ENCODE measurements around the gene LIPG. TPM values are rescaled to one million over a fixed set of nuclear protein-coding genes. Genes with fewer than 3 reads are reported as not detected.

Gene LIPG
- total RNA-seq, 1 experiment from 2014 or later: 86.7 TPM

GRCh38 chr18:49638209-49638785 is 76.4 kb downstream of the LIPG start:
- POLR2A ChIA-PET: no interaction called here
- Histone ChIP-seq H3K27me3 (replicated peaks; ENCODE audit: control insufficient read depth, insufficient read depth, low read length) (no peaks in the 10 kb centered on the region), H3K36me3 (ENCODE audit: control insufficient read depth, insufficient read depth, low read length) (no peaks in the 10 kb centered on the region), H3K4me1 (peaks cover 14% of the 10 kb centered on the region), H3K4me3 (ENCODE audit: low read depth, low read length) (no peak overlapping the region), H3K9me3 (no peaks in the 10 kb centered on the region)
- no peak for DNase-seq
- no peak overlapping the region for H3K27ac Mint-ChIP-seq (ENCODE audit: unreplicated experiment)
- H3K9me3 Mint-ChIP-seq (ENCODE audit: unreplicated experiment): no peaks in the 10 kb centered on the region
- H3K4me1 Mint-ChIP-seq (ENCODE audit: low read depth, unreplicated experiment): no peaks in the 10 kb centered on the region
- no TSS peak for BruUV-seq (replicated peaks)
- H3K36me3 Mint-ChIP-seq (ENCODE audit: insufficient read depth, unreplicated experiment): no peaks in the 10 kb centered on the region
- intact Hi-C loops (cut with micrococcal nuclease; ENCODE audit: unreplicated experiment): no loop called here
- CTCF ChIA-PET: no interaction called here
- no peaks in the 10 kb centered on the region for H3K27me3 Mint-ChIP-seq (ENCODE audit: insufficient read depth, unreplicated experiment)
- H3K4me3 Mint-ChIP-seq (ENCODE audit: unreplicated experiment): no peak overlapping the region
- TF ChIP-seq CTCF (IDR thresholded peaks at IDR 0.05; ENCODE audit: insufficient read depth in 1 of 2, low read depth in 1 of 2, low read length in 1 of 2, severe bottlenecking in 1 of 2, unreplicated experiment in 1 of 2): no peak

GRCh38 chr18:49638891-49639557 is 77.2 kb downstream of the LIPG start:
- H3K27ac Mint-ChIP-seq (ENCODE audit: unreplicated experiment): no peak overlapping the region
- TF ChIP-seq CTCF (IDR thresholded peaks at IDR 0.05; ENCODE audit: insufficient read depth in 1 of 2, low read depth in 1 of 2, low read length in 1 of 2, severe bottlenecking in 1 of 2, unreplicated experiment in 1 of 2): no peak
- no peaks in the 10 kb centered on the region for H3K36me3 Mint-ChIP-seq (ENCODE audit: insufficient read depth, unreplicated experiment)
- H3K4me3 Mint-ChIP-seq (ENCODE audit: unreplicated experiment): no peak overlapping the region
- H3K9me3 ChIP-seq: no peaks in the 10 kb centered on the region
- H3K4me1 Mint-ChIP-seq (ENCODE audit: low read depth, unreplicated experiment): no peaks in the 10 kb centered on the region
- no peaks in the 10 kb centered on the region for H3K36me3 ChIP-seq (ENCODE audit: control insufficient read depth, insufficient read depth, low read length)
- H3K27me3 ChIP-seq (replicated peaks; ENCODE audit: control insufficient read depth, insufficient read depth, low read length): no peaks in the 10 kb centered on the region
- no peaks in the 10 kb centered on the region for H3K9me3 Mint-ChIP-seq (ENCODE audit: unreplicated experiment)
- H3K4me3 ChIP-seq (ENCODE audit: low read depth, low read length): no peak overlapping the region
- POLR2A ChIA-PET: no interaction called here
- H3K27me3 Mint-ChIP-seq (ENCODE audit: insufficient read depth, unreplicated experiment): no peaks in the 10 kb centered on the region
- DNase-seq: no peak
- peaks cover 14% of the 10 kb centered on the region for H3K4me1 ChIP-seq
- CTCF ChIA-PET: no interaction called here
- BruUV-seq (replicated peaks): no TSS peak
- intact Hi-C loops (cut with micrococcal nuclease; ENCODE audit: unreplicated experiment): no loop called here

GRCh38 chr18:49639643-49640391 is 78.0 kb downstream of the LIPG start:
- CTCF ChIA-PET: no interaction called here

More at GRCh38 chr18:49639643-49640391, 78.0 kb downstream of the LIPG start:
- intact Hi-C loops (cut with micrococcal nuclease; ENCODE audit: unreplicated experiment): no loop called here
- no TSS peak for BruUV-seq (replicated peaks)
- H3K36me3 Mint-ChIP-seq (ENCODE audit: insufficient read depth, unreplicated experiment): no peaks in the 10 kb centered on the region
- no peak overlapping the region for H3K4me3 ChIP-seq (ENCODE audit: low read depth, low read length)
- no peak overlapping the region for H3K4me3 Mint-ChIP-seq (ENCODE audit: unreplicated experiment)
- TF ChIP-seq CTCF (IDR thresholded peaks at IDR 0.05; ENCODE audit: insufficient read depth in 1 of 2, low read depth in 1 of 2, low read length in 1 of 2, severe bottlenecking in 1 of 2, unreplicated experiment in 1 of 2): no peak
- H3K9me3 ChIP-seq: no peaks in the 10 kb centered on the region
- H3K27me3 Mint-ChIP-seq (ENCODE audit: insufficient read depth, unreplicated experiment): no peaks in the 10 kb centered on the region
- no peak overlapping the region for H3K27ac Mint-ChIP-seq (ENCODE audit: unreplicated experiment)
- H3K4me1 ChIP-seq: peaks cover 14% of the 10 kb centered on the region
- POLR2A ChIA-PET: no interaction called here
- H3K4me1 Mint-ChIP-seq (ENCODE audit: low read depth, unreplicated experiment): no peaks in the 10 kb centered on the region
- H3K27me3 ChIP-seq (replicated peaks; ENCODE audit: control insufficient read depth, insufficient read depth, low read length): no peaks in the 10 kb centered on the region
- no peaks in the 10 kb centered on the region for H3K36me3 ChIP-seq (ENCODE audit: control insufficient read depth, insufficient read depth, low read length)
- no peaks in the 10 kb centered on the region for H3K9me3 Mint-ChIP-seq (ENCODE audit: unreplicated experiment)
- no peak for DNase-seq
